H54 (cell line): ENCODE data around the gene GAGE10.
A peak's percentile ranks its signal among the peaks of the same experiment; 100 is the strongest.

Experiments used
- DNase-seq: peaks from one replicate; pipeline ENCODE4 v3.0.0; 2011; ENCODE audit warnings: low spot score, mixed read lengths; ENCODE audit not compliant: insufficient read length
- FAIRE-seq: peaks from 3 replicates; lab custom pipeline; 2011; peaks lifted over from hg19 to GRCh38; lab: Jason Lieb, UNC
- POLR2A ChIP-seq: IDR thresholded peaks from 2 replicates; pipeline ENCODE4 v1.6.1; 2011; ENCODE audit warnings: low read depth, mild to moderate bottlenecking, low read length

The GAGE10 gene

DNA sequence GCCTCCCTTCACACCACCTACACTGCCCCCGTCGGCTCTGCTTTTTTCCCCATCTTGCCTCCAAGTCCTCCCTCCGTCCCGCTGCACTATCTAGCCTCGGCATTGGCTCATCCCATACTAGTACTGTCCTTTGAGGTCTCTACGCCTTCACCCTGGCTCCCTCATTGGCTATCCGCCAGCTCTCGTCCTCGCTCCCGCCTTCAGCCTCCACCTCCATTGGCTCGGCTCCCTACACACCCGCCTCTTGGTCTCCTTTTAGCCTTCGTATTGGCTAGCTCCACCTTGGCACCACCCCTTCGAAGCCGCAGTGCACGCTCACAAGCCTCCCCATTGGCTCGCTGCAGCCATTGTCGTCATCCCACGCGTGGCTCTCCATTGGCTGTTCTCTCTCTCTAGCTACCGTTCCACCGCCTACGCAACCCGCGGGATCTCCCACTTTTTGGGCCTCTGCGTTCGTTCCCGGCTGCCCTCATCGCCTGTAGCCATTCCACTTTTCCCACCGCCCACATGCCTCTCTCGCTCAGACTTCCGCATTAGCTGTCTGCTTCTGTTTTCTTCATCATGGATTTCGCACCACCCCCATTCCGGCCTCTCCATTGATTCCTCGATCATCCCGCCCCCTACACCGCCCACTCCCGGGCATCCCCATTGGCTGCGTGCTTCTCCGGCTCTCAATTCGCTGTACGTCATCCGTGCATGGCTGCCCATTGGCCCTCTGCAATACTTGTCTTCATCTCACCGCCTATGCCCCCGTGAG is 34.3 kb upstream of the GAGE10 start:
- FAIRE-seq (no peak), DNase-seq (peak; percentile 79)
- TF ChIP-seq POLR2A, result peak; percentile 50; the same call in 1 of the 2 replicates

DNA sequence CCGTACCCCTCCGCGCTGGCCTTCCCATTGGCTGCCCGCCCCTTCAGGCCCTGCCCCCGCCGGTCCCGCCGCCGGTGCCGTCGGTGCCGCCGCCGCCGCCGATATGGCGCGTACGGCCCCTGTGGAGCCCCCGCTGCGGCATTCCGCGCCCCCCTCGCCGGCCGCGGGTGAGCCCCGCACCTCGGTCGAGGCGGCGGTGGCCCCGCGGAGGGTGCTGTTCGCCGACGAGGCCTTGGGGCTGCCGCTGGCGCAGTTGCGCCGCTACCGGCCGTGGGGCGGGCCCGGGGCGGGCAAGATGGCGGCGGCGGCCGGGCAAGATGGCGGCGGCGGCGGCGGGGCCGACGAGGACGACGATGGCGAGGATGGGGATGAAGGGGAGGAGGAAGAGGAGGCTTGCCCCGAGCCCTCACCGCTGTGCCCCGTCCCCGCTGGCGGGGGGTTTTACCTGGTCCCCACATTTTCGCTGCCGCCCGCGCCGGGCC is 33.6 kb upstream of the GAGE10 start, which contains the start of gene PPP1R3F:
PPP1R3F (plus strand) TSS at position 27 of the 482 bp plus-strand sequence; CDS start at position 104, 77 bp downstream.
- DNase-seq, result no peak
- no peak for FAIRE-seq
- peak; percentile 13; the same call in 1 of the 2 replicates for TF ChIP-seq POLR2A

DNA sequence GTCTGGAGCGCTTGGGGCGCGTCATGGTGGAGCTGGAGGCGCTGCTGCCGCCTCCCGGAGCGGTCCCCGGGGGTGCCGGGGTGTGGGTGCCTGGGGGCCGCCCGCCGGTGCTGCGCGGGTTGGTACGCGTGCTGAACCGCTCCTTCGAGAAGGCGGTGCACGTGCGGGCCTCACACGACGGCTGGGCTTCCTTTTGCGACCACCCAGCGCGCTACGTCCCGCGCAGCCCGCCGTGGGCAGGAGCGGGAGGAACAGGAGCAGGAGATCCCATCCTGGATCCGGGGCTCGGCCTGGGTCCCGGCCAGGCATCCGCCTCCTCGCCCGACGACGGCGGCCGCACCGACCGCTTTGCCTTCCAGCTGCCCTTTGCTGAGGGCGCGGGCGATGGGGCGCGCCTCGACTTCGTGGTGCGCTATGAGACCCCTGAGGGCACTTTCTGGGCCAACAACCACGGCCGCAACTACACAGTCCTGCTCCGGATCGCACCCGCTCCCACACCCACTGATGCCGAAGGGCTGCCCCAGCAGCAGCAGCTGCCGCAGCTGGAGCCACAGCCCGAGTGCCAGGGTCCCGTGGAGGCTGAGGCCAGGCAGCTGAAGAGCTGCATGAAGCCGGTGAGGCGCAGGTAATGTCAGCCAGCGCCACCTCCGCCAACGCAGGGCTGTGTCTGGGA is 33.1 kb upstream of the GAGE10 start:
- FAIRE-seq (no peak), DNase-seq (no peak)
- no peak for TF ChIP-seq POLR2A

DNA sequence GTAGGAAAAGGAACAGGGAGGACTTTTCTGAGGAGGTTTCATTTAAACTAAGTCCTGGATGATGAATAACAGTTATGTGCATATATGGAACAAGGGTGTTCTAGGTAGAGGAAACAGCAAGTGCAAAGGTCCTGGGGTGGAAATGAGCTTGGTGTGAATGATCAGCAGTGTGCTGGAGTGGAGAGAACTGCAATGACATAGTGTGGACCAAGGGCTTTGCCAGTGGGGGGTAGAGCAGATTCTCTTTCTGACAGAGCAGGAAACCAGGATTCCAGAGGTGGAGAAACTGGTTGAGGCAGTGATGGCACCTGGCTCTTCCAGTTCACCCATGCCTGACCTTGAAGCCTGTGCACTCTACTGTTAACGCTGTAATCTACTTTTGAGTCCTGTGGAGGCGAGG is 32.1 kb upstream of the GAGE10 start:
- DNase-seq, result no peak
- no peak for TF ChIP-seq POLR2A
- FAIRE-seq, result no peak

DNA sequence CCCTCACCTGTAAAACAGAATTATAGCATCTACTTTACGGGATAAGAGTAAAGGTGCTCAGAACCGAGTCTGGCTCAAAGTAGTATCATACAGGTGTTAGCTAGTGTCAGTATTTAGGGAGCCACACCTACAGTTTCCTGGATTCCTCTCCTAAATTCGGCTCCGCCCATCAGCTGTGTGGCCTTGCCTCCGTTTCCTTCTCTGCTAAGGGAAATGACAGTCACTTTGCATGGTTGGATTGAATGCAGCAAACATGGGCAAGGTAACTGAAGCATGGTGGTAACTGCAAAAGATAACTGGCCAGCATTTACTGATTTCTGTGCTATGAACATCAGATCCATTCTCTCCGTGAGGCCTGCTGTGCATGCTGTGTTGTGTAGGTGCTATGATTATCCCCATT is 31.0 kb upstream of the GAGE10 start:
- FAIRE-seq (no peak), DNase-seq (no peak)
- TF ChIP-seq POLR2A, result no peak

DNA sequence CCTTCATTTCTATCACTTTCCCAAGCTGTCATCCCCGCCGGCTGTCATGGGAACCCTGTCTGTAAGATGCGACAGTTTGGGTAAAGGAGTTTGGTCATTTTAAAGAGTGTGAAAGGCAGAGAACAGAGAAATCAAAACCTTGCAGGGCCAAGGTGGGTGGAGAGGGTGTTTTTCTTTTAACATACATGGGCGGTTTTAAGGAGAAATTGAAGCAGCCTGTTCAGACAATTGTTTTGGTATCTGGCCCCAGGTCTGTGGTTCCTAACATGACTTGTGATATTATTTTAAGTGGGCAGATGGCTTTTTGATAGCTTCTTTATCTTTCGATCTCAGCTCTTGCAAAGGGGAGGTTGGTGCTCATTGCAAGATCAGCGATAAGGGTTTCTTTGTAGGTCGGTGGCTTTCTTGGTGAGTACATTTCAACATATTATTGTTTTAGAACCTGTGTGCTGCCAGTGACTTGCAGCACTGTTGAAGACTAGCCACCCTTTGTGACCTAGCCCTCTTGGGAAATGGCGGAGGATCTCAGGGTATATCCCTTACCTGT is 30.2 kb upstream of the GAGE10 start:
- no peak for TF ChIP-seq POLR2A
- DNase-seq (no peak), FAIRE-seq (no peak)

DNA sequence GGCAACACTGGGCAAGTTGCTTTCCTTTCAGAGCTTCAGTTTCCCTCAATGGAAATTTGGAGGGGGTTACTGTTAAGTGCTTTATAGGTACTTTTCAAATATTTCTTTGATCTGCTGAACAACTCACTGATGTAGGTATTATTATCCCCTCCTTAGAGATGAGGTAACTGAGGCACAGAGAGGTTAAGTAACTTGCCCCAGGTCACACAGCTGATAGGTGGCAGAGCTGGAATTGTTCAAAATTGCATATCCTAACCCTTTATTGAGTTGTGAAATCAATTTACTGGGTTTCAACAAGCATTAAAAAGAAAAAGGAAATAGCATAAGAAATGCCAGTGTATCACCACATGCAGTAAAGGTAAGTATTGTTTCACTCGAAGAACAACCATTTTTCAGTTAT is 27.2 kb upstream of the GAGE10 start:
- TF ChIP-seq POLR2A, result no peak
- no peak for DNase-seq
- no peak for FAIRE-seq

DNA sequence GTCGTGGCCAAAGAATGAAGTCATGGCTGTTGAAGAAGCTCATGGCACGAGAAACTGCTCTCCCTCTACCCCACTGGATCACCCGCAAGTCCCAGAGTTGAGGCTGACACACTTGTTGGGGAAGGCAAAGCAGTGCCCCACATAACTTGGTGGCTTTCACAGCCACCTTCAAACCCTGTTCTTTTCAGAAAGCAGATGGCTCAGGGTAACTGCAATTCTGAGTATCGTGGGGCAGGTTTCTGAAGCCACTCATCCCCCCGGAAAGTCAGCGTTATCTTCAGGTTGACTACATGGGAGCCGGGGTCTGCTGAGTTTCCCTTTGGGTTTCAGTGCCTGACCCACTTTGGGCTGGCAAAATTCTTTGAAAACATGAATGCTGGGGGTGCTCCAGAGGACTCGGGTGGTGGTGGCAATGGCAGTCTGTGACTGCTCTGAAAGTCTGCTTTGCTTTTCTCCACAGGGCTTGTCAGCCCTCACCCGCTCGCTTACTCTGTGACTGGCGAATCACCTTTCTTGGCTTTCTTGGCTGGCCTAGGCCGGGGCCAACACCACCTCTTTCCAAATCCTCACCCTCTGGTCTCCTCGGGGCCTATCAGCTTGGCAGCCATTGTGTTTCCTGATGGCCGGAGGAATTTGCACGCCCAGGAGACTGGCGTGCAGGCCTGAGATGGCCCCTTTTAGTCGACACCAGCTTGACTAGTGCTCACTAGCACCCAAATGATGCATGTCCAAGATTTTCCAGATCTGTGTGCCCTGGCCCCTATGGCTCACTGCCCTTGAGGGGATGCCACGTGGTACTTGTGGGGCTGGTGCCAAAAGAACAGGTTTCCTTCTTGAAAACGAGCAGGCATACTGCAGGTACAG is 26.5 kb upstream of the GAGE10 start:
- no peak for DNase-seq
- TF ChIP-seq POLR2A, result no peak
- no peak for FAIRE-seq

DNA sequence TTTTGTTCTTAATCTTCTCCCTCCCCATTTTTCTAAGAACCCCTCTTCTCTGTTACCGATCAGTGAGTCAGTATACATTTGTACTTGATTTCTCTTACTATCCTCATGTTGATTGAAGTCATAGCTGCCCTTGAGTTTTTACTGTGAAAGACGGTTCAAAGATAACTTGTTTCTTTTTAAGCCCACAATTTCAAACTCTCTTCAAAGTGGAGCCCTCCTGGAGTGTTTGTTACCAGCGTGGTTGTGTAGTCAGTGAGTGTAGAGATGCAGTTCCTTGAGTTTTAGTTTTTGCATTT is 26.0 kb upstream of the GAGE10 start:
- DNase-seq (no peak), FAIRE-seq (no peak)
- TF ChIP-seq POLR2A, result no peak

DNA sequence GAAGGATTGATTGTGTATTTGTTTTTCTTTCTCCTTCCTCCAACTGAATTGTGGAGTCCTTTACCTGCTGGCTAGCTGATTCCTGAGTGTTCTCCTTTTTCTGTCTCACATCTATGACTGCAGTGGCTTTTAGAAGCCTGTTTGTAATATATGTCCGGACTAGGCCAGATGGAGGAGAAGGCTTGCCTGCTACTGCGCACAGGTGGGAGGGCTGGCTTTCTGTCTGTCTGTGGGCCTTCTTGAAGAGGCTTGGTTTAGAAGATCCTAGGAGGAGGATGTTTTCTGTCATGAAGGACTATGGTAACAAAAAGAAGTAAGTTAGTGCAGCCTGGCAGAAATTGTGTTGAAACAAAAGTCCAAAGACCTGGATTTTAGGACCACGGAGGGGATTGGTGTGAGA is 25.4 kb upstream of the GAGE10 start:
- no peak for DNase-seq
- no peak for FAIRE-seq
- no peak for TF ChIP-seq POLR2A

DNA sequence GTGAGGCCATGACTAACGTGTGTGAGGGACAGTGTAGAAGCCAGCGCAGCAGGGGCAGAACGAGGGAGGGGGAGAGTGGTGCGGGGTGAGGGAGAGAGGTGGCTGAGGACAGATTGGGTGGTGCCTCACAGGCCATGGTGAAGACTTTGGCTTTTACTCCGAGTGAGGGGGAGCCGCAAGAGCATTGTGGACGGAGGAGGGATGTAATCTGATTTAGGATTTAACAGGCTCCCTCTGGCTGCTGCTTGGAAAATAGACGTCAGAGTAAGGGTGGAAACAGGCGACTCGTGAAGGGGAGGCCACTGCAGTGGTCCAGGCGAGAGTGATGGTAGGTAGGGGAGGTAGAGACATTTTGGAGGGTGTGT is 20.8 kb upstream of the GAGE10 start:
- DNase-seq (no peak), FAIRE-seq (no peak)
- no peak for TF ChIP-seq POLR2A

DNA sequence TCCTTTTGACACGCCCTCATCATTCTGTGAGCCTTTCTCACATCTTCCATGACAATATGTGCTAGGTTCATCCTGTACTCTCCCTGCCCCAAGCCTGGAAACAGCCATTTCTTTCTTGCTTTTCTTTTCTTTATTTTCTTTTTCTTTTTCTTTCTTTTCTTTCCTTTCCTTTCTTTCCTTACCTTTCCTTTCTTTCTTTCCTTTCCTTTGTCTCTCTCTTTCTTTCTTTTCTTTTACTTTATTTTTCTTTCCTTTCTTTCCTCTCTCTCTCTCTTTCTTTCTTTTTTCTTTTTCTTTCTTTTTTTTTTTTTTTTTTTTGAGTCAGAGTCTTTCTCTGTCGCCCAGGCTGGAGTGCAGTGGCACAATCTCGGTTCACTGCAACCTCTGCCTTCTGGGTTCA is 19.2 kb upstream of the GAGE10 start:
- no peak for TF ChIP-seq POLR2A
- no peak for DNase-seq
- no peak for FAIRE-seq

DNA sequence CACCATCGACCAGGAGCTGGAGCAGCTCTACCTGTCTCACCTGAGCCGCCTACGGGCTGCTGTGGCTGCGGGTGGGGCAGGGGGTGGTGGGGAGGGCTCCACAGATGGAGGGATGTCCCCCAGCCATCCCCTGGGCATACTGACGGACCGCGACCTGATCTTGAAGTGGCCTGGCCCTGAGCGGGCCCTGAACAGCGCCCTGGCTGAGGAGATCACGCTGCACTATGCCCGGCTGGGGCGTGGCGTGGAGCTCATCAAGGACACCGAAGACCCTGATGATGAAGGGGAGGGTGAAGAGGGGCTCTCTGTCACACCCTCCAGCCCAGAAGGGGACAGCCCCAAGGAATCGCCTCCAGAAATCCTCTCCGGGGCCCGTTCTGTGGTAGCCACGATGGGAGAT is 17.3 kb upstream of the GAGE10 start:
- DNase-seq (no peak), FAIRE-seq (no peak)
- TF ChIP-seq POLR2A, result no peak

DNA sequence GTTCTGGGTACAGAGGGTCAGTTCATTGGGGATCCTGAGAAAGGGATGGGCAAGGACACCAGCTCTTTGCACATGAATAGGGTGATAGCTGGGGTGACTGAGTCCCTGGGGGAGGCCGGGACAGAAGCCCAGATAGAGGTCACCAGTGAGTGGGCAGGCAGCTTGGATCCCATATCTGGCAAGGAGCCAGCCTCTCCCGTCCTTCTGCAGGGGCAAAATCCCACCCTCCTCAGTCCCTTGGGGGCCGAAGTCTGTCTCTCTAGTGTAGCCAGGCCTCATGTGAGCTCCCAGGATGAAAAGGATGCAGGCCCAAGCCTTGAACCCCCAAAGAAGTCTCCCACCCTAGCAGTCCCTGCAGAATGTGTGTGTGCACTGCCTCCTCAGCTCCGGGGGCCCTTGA is 16.9 kb upstream of the GAGE10 start:
- FAIRE-seq (no peak), DNase-seq (no peak)
- no peak for TF ChIP-seq POLR2A
